Measurements from ENCODE around the gene RBM4.

The RBM4 gene

DNA sequence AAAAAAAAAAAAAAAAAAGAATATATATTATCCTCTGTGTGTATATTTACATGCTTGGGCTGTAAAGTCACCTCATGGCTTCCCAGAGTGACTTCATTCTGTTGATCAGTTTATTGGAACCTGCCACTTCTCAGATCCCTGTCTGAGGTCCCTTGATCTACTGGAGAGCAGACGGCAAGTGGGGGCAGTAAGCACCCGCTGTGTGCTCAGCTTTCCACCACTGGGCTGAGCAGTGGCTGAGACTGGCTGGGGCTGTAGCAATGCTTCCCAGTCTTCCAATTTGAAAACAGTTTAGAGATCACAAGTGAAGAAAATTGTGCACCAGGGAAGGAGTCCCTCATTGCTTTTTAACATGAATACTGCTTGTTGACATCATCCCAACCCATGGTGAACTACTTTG, 46.1 kb downstream of the RBM4 start:
- no peaks in the 10 kb centered on the region for H3K27me3 ChIP-seq (ENCODE audit: insufficient read depth, low read depth, severe bottlenecking)
- H3K27ac ChIP-seq = no peak overlapping the region
- TF ChIP-seq, protein P1, sequence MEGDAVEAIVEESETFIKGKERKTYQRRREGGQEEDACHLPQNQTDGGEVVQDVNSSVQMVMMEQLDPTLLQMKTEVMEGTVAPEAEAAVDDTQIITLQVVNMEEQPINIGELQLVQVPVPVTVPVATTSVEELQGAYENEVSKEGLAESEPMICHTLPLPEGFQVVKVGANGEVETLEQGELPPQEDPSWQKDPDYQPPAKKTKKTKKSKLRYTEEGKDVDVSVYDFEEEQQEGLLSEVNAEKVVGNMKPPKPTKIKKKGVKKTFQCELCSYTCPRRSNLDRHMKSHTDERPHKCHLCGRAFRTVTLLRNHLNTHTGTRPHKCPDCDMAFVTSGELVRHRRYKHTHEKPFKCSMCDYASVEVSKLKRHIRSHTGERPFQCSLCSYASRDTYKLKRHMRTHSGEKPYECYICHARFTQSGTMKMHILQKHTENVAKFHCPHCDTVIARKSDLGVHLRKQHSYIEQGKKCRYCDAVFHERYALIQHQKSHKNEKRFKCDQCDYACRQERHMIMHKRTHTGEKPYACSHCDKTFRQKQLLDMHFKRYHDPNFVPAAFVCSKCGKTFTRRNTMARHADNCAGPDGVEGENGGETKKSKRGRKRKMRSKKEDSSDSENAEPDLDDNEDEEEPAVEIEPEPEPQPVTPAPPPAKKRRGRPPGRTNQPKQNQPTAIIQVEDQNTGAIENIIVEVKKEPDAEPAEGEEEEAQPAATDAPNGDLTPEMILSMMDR (IDR thresholded peaks at IDR 0.05; ENCODE audit: low read depth, low read length) = no peak
- no peak overlapping the region for H3K4me3 ChIP-seq (ENCODE audit: low read depth, low read length)
- H3K36me3 ChIP-seq = peaks cover 44% of the 10 kb centered on the region
- no peak for DNase-seq
- no peaks in the 10 kb centered on the region for H3K9me3 ChIP-seq (ENCODE audit: severe bottlenecking)

DNA sequence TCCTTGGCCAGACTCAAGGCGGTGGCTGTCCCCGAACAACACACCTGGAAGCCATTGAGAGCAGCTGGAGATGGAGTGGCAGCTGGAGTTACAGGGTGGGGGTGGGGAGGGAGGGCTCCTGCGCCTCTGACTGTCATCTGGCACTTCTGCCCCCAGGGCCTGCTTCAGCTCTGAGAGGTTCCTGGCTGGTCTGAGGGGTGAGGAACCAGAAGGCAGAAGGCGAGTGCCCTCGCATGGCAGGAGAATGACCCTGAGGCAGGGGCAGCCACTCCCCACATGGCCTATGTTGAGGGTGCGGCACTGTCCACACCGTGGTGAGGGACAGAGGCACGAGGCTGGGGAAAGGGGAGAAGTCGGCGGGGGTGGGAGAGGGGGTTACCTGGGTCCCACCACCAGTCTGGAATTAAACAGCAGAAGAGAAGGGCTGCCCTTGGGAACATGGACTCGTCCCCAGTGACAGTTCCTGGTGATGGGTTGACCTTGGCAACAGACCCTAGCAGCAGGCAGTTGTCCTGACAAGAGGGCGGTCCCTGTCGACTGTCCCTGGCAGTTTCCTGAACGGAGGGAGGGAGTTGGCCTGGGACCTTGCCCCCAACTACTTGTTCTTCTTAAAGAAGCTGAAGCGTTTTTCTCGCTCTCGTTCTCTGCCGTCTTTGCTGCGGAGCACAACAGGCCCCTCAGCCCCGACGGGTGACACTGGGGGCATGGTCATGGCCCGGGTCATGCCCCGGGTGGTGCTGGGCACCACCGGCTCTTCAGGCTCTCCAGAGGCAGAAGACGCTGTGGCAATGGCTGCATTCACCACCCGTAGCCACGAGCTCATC, 47.0 kb downstream of the RBM4 start:
- peaks cover 53% of the 10 kb centered on the region for H3K36me3 ChIP-seq
- DNase-seq = no peak

DNA sequence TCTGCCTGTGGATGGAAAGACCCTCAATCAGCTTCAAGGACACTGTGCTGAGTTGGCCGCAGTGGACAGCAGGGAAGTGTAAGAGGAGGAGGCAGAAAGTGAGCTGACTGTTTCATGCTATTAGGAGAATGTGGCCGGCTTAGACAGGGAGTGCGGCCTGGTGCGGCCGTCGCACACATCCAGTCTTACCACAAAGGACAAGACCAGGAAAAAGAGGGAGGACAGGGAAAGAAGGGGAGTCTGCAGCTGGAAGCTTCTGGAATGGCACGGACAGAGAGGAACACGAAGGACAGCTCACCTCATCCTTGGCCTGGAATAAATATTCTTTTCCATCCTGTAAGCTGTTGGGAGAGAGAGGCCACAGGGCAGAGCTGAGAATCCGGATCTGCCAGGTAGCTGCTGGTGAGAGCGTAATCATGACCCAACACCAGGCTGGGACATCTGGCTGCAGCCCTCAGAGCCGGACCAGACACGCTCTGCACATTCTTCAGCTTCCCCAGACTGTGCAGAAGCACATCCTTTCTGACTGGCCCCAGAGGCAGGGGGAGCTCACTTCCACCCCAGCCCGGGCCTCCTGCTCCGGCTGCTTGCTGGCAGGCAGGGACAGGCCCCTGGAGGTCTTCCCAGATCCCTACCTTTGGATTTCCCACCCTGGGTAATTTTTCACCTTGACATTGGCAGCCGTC, 47.7 kb downstream of the RBM4 start:
- no peak for DNase-seq
- no peaks in the 10 kb centered on the region for H3K27me3 ChIP-seq (ENCODE audit: insufficient read depth, low read depth, severe bottlenecking)
- H3K36me3 ChIP-seq = peaks cover 57% of the 10 kb centered on the region
- TF ChIP-seq, protein P1 (IDR thresholded peaks at IDR 0.05; ENCODE audit: low read depth, low read length) = no peak
- H3K9me3 ChIP-seq (ENCODE audit: severe bottlenecking) = no peaks in the 10 kb centered on the region
- H3K4me3 ChIP-seq (ENCODE audit: low read depth, low read length) = no peak overlapping the region
- H3K27ac ChIP-seq = no peak overlapping the region

More for the DNA sequence above, 47.0 kb downstream of the RBM4 start:
- Histone ChIP-seq H3K27ac (no peak overlapping the region), H3K4me3 (ENCODE audit: low read depth, low read length) (no peak overlapping the region), H3K9me3 (ENCODE audit: severe bottlenecking) (no peaks in the 10 kb centered on the region), H3K27me3 (ENCODE audit: insufficient read depth, low read depth, severe bottlenecking) (no peaks in the 10 kb centered on the region)
- TF ChIP-seq, protein P1 (IDR thresholded peaks at IDR 0.05; ENCODE audit: low read depth, low read length) = no peak

DNA sequence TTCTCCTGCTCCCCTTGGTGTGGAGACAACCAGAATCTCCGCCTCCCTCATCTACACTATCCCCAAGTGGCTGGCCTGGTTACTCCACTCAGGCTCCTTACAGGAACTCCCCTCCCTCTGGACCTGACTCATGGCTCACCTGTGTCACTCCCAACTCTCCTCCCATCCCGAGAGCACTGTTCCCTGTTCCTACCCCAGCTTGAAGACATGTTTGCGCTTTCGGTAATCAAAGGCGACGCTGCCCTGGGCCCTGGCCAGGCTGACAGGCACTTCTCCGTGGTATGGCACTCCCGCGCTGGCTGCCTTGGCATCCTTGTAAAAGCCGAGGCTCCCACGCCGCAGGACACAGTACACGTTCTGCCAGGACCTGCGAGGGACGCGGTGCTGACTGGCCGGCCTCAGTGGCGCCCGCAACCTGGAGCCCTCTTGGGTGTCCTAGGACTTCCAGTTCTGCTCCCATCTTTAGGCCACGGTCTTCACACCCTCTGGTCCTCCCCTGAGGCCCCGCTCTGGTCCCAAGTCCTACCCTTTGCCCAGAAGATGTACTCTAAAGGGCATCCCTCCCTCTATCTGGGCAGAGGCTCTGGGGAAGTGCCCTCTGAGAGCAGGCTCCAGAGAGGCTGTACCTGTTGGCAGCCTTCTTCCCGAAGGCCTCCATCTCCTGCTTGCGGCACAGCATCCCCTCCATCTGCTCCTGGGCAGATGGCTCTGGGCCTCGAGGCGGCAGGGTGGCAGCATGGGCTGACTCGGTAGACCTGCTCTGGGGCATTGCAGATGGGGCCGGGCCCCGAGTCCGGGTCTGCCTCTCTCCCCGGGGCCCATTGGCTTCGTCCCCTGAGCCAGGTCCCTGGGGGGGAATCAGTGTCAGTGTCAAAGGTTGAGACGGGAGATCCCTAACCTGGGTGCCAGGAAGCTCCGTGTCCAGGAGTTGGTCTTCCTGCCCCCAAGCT, 48.6 kb downstream of the RBM4 start:
- Histone ChIP-seq H3K4me3 (ENCODE audit: low read depth, low read length) (no peak overlapping the region), H3K27me3 (ENCODE audit: insufficient read depth, low read depth, severe bottlenecking) (no peaks in the 10 kb centered on the region), H3K9me3 (ENCODE audit: severe bottlenecking) (no peaks in the 10 kb centered on the region), H3K36me3 (peaks cover 65% of the 10 kb centered on the region), H3K27ac (no peak overlapping the region)
- TF ChIP-seq, protein P1 (IDR thresholded peaks at IDR 0.05; ENCODE audit: low read depth, low read length) = no peak
- DNase-seq = no peak

DNA sequence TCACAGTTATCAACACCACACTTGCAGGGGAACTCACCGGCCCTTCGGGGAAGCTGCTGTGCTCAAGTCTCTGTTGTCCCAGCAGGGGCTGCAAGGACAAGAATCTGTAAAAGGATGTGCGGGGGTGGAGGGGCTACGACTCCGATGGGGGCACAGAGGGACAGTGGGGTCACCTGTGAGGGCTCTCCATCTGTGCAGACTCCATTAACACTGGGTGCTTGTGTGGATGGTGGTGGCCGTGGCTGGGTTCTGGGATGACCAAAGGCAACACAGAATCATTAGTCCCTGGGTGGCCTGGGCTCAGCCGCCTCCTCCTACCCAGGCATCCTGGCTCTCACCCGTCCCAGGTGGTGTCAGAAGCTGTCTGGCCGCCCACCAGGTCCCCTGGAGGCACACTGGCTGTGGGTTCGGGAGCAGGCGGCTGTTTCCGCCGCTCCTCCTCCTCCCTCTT, 49.4 kb downstream of the RBM4 start:
- H3K4me3 ChIP-seq (ENCODE audit: low read depth, low read length) = no peak overlapping the region
- H3K9me3 ChIP-seq (ENCODE audit: severe bottlenecking) = no peaks in the 10 kb centered on the region
- DNase-seq = no peak
- H3K36me3 ChIP-seq = peaks cover 73% of the 10 kb centered on the region
- H3K27me3 ChIP-seq (ENCODE audit: insufficient read depth, low read depth, severe bottlenecking) = no peaks in the 10 kb centered on the region
- TF ChIP-seq, protein P1 (IDR thresholded peaks at IDR 0.05; ENCODE audit: low read depth, low read length) = no peak
- H3K27ac ChIP-seq = no peak overlapping the region

Data from WERI-Rb-1 (cell line).